Neural cell (in vitro differentiated cells): ENCODE measurements around the gene SFMBT2. TPM values are rescaled to one million over a fixed set of nuclear protein-coding genes. Genes with fewer than 3 reads are reported as not detected.

ENCODE experiments used
- H2AFZ ChIP-seq: fragments of 200-600, 300-800 bp; sonication (generic), shearing (Covaris generic); 2 replicates; pipeline ENCODE4 v1.6.0; 2014; ENCODE audit warnings: low read depth, mild to moderate bottlenecking, antibody characterized with exemption, low read length, moderate library complexity
- H3F3A ChIP-seq: fragments of 200-600 bp; shearing (Covaris generic); 2 replicates; pipeline ENCODE4 v1.6.1; 2016; ENCODE audit warnings: mild to moderate bottlenecking, moderate library complexity, mixed read lengths, antibody characterized with exemption, low read length; ENCODE audit not compliant: insufficient read depth, poor library complexity, severe bottlenecking
- H3K27ac ChIP-seq: fragments of 200-600, 300-800 bp; sonication (generic), shearing (Covaris generic); 2 replicates; pipeline ENCODE4 v1.5.1; 2014; ENCODE audit warnings: mild to moderate bottlenecking, low read length, moderate library complexity
- H3K27me3 ChIP-seq: fragments of 300-800, 200-600 bp; sonication (generic), shearing (Covaris generic); 2 replicates; pipeline ENCODE4 v1.6.0; 2014; ENCODE audit warnings: mild to moderate bottlenecking, low read depth, low read length, moderate library complexity; ENCODE audit not compliant: insufficient read depth
- H3K36me3 ChIP-seq: fragments of 300-800, 200-600 bp; sonication (generic), shearing (Covaris generic); 2 replicates; pipeline ENCODE4 v1.5.1; 2014; ENCODE audit warnings: mild to moderate bottlenecking, antibody characterized with exemption, low read length, moderate library complexity; ENCODE audit not compliant: insufficient read depth
- H3K4me2 ChIP-seq: fragments of 300-800, 200-600 bp; sonication (generic), shearing (Covaris generic); 2 replicates; pipeline ENCODE4 v1.6.0; 2014; ENCODE audit warnings: mild to moderate bottlenecking, low read length
- H3K4me3 ChIP-seq: fragments of 300-800, 200-600 bp; sonication (generic), shearing (Covaris generic); 2 replicates; pipeline ENCODE4 v1.5.1; 2014; ENCODE audit warnings: mild to moderate bottlenecking, low read length, moderate library complexity
- H3K79me2 ChIP-seq: fragments of 200-600 bp; shearing (Covaris generic); replicated peaks from 2 replicates; pipeline ENCODE4 v1.6.0; 2014; ENCODE audit warnings: mild to moderate bottlenecking, low read length, moderate library complexity; ENCODE audit not compliant: insufficient read depth
- H3K9ac ChIP-seq: fragments of 300-800, 200-600 bp; sonication (generic), shearing (Covaris generic); 2 replicates; pipeline ENCODE4 v1.6.1; 2016; ENCODE audit warnings: mild to moderate bottlenecking, low read length, mixed read lengths
- H3K9me2 ChIP-seq: fragments of 200-600 bp; shearing (Covaris generic); 2 replicates; pipeline ENCODE4 v1.6.1; 2016; ENCODE audit warnings: mild to moderate bottlenecking, low read length, mixed read lengths; ENCODE audit not compliant: insufficient read depth
- H3K9me3 ChIP-seq: fragments of 200-600, 300-800 bp; sonication (generic), shearing (Covaris generic); 2 replicates; pipeline ENCODE4 v1.6.1; 2016; ENCODE audit warnings: mild to moderate bottlenecking, mixed run types, low read length, moderate library complexity, mixed read lengths
- H4K20me1 ChIP-seq: fragments of 200-600 bp; shearing (Covaris generic); 2 replicates; pipeline ENCODE4 v1.6.1; 2016; ENCODE audit warnings: mild to moderate bottlenecking, mixed run types; ENCODE audit not compliant: insufficient read depth
- CTCF ChIP-seq: fragments of 450-650 bp; IDR thresholded peaks from 2 replicates; pipeline ENCODE4 v1.5.1; 2014; ENCODE audit warnings: antibody characterized with exemption, mild to moderate bottlenecking, moderate library complexity; ENCODE audit not compliant: poor library complexity, severe bottlenecking
- EP300 ChIP-seq: fragments of 450-650 bp; conservative IDR thresholded peaks from 2 replicates; pipeline ENCODE4 v1.6.1; 2014; ENCODE audit warnings: antibody characterized with exemption, mild to moderate bottlenecking, moderate library complexity; ENCODE audit not compliant: poor library complexity, severe bottlenecking
- EZH2 ChIP-seq: fragments of 200-600, 300-800 bp; shearing (Covaris generic), sonication (generic); IDR thresholded peaks from 2 replicates; pipeline ENCODE4 v1.6.1; 2014; ENCODE audit warnings: antibody characterized with exemption, low read length, borderline replicate concordance, mild to moderate bottlenecking; ENCODE audit not compliant: insufficient read depth, poor library complexity, severe bottlenecking
- MXI1 ChIP-seq: fragments of 450-650 bp; conservative IDR thresholded peaks from 2 replicates; pipeline ENCODE4 v1.6.1; 2014; ENCODE audit warnings: antibody characterized with exemption, mild to moderate bottlenecking; ENCODE audit not compliant: poor library complexity, severe bottlenecking
- POLR2AphosphoS5 ChIP-seq: IDR thresholded peaks from 2 replicates; pipeline ENCODE4 v1.6.1; 2012
- RAD21 ChIP-seq: fragments of 450-650 bp; conservative IDR thresholded peaks from 2 replicates; pipeline ENCODE4 v1.6.1; 2014; ENCODE audit warnings: antibody characterized with exemption, mild to moderate bottlenecking, moderate library complexity
- SMC3 ChIP-seq: fragments of 450-650 bp; conservative IDR thresholded peaks from 2 replicates; pipeline ENCODE4 v1.6.1; 2014; ENCODE audit warnings: antibody characterized with exemption, mild to moderate bottlenecking, moderate library complexity; ENCODE audit not compliant: poor library complexity
- TAF1 ChIP-seq: IDR thresholded peaks from 2 replicates; pipeline ENCODE4 v1.6.1; 2012; ENCODE audit warnings: low read depth
- polyA plus RNA-seq: library from polyadenylated mRNA; depleted of rRNA; stranded (reverse); fragments of >200 nt; gene quantifications from 2 replicates; pipeline ENCODE4 v1.2.3, GENCODE V29; 2014
- TF ChIP-seq, protein P1 (sequence below): IDR thresholded peaks from 2 replicates; pipeline ENCODE4 v1.6.1; 2012; ENCODE audit warnings: borderline replicate concordance

SFMBT2 gene
- polyA plus RNA-seq, 1 donor from 2014 or later = 1.3 TPM

GRCh38 chr10:7441403-7442147, 30.7 kb upstream of the SFMBT2 start:
- Histone ChIP-seq H3K27ac (no peak overlapping the region), H3K4me2 (no peak overlapping the region), H3K4me3 (no peak overlapping the region), H3K79me2 (no peaks in the 10 kb centered on the region), H2AFZ (no peak overlapping the region), H3F3A (no peaks in the 10 kb centered on the region), H3K9me2 (no peaks in the 10 kb centered on the region), H3K9me3 (no peaks in the 10 kb centered on the region), H3K36me3 (no peaks in the 10 kb centered on the region), H4K20me1 (no peaks in the 10 kb centered on the region), H3K27me3 (peaks cover 4% of the 10 kb centered on the region), H3K9ac (no peak overlapping the region)
- TF ChIP-seq, protein P1, sequence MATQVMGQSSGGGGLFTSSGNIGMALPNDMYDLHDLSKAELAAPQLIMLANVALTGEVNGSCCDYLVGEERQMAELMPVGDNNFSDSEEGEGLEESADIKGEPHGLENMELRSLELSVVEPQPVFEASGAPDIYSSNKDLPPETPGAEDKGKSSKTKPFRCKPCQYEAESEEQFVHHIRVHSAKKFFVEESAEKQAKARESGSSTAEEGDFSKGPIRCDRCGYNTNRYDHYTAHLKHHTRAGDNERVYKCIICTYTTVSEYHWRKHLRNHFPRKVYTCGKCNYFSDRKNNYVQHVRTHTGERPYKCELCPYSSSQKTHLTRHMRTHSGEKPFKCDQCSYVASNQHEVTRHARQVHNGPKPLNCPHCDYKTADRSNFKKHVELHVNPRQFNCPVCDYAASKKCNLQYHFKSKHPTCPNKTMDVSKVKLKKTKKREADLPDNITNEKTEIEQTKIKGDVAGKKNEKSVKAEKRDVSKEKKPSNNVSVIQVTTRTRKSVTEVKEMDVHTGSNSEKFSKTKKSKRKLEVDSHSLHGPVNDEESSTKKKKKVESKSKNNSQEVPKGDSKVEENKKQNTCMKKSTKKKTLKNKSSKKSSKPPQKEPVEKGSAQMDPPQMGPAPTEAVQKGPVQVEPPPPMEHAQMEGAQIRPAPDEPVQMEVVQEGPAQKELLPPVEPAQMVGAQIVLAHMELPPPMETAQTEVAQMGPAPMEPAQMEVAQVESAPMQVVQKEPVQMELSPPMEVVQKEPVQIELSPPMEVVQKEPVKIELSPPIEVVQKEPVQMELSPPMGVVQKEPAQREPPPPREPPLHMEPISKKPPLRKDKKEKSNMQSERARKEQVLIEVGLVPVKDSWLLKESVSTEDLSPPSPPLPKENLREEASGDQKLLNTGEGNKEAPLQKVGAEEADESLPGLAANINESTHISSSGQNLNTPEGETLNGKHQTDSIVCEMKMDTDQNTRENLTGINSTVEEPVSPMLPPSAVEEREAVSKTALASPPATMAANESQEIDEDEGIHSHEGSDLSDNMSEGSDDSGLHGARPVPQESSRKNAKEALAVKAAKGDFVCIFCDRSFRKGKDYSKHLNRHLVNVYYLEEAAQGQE = peak; percentile 95
- TF ChIP-seq CTCF (no peak), SMC3 (no peak), EP300 (no peak), TAF1 (no peak), MXI1 (no peak), POLR2AphosphoS5 (peak; percentile 33), RAD21 (no peak), EZH2 (no peak)

- Histone ChIP-seq H3K9me3 (no peaks in the 10 kb centered on the region), H3K27me3 (peaks cover 4% of the 10 kb centered on the region), H3K27ac (no peak overlapping the region), H3K4me3 (no peak overlapping the region), H3K36me3 (no peaks in the 10 kb centered on the region), H3K4me2 (no peak overlapping the region), H3K9me2 (no peaks in the 10 kb centered on the region), H4K20me1 (no peaks in the 10 kb centered on the region), H3K9ac (no peak overlapping the region), H3K79me2 (no peaks in the 10 kb centered on the region), H3F3A (no peaks in the 10 kb centered on the region), H2AFZ (no peak overlapping the region)
- TF ChIP-seq TAF1 (no peak), RAD21 (no peak), POLR2AphosphoS5 (no peak), EZH2 (no peak), SMC3 (no peak), MXI1 (no peak), CTCF (no peak), EP300 (no peak)
- TF ChIP-seq, protein P1 = no peak
These were observed 28.9 kb upstream of the SFMBT2 start for GRCh38 chr10:7439696-7440095.
